ENCODE data around the gene C1QTNF6. TPM values are rescaled to one million over a fixed set of nuclear protein-coding genes. Genes with fewer than 3 reads are reported as not detected.

Gene C1QTNF6
- total and polyA plus RNA-seq, 2 experiments from 2014 or later, result 23.6 to 29.7 TPM

- Histone ChIP-seq H3K4me2 (no peak overlapping the region), H3K9me2 (replicated peaks; ENCODE audit: insufficient read depth) (no peaks in the 10 kb centered on the region), H3K27ac (no peak overlapping the region), H3K27me3 (no peaks in the 10 kb centered on the region), H3K4me1 (ENCODE audit: insufficient read depth) (no peaks in the 10 kb centered on the region), H3K79me2 (no peaks in the 10 kb centered on the region), H3K36me3 (replicated peaks; ENCODE audit: insufficient read depth, low read depth) (no peaks in the 10 kb centered on the region), H2AFZ (no peak overlapping the region), H3K4me3 (no peak overlapping the region), H4K20me1 (ENCODE audit: insufficient read depth, poor library complexity, severe bottlenecking) (no peaks in the 10 kb centered on the region), H3K9me3 (ENCODE audit: low read depth) (no peaks in the 10 kb centered on the region)
- no peak for DNase-seq (ENCODE audit: low spot score)
- TF ChIP-seq, protein P1, sequence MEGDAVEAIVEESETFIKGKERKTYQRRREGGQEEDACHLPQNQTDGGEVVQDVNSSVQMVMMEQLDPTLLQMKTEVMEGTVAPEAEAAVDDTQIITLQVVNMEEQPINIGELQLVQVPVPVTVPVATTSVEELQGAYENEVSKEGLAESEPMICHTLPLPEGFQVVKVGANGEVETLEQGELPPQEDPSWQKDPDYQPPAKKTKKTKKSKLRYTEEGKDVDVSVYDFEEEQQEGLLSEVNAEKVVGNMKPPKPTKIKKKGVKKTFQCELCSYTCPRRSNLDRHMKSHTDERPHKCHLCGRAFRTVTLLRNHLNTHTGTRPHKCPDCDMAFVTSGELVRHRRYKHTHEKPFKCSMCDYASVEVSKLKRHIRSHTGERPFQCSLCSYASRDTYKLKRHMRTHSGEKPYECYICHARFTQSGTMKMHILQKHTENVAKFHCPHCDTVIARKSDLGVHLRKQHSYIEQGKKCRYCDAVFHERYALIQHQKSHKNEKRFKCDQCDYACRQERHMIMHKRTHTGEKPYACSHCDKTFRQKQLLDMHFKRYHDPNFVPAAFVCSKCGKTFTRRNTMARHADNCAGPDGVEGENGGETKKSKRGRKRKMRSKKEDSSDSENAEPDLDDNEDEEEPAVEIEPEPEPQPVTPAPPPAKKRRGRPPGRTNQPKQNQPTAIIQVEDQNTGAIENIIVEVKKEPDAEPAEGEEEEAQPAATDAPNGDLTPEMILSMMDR (IDR thresholded peaks at IDR 0.05; ENCODE audit: poor library complexity), result no peak
- TF ChIP-seq EZH2 (IDR thresholded peaks at IDR 0.05; ENCODE audit: borderline replicate concordance) (no peak), EZH2phosphoT487 (IDR thresholded peaks at IDR 0.05; ENCODE audit: low read depth, severe bottlenecking, unreplicated experiment) (no peak)
- 91% methylated on average over 15 of the region's 16 CpGs for WGBS (ENCODE audit: low lambda C conversion rate, missing lambda C conversion rate)
These were observed 47.2 kb downstream of the C1QTNF6 start for GRCh38 chr22:37140686-37141323.

DNA sequence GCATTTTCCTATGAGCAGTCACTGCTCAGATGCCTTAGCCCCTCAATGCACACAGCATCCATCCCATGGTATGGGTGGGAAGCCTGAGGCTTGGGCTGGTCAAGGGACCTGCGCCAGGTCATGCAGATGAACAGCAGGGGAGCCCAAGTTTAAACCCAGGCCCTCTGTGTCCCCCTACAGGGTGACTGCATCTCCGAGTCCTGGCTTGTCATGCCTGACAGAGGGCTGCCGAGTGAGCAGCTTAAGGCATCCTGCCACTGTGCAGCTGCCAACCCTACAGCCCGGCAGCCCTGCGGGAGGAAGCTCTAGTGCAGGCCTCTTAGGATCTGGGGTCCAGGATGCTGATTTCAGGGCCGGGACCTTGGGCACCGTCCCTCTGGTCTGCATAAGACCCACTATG is 48.3 kb downstream of the C1QTNF6 start:
- no peaks in the 10 kb centered on the region for H3K36me3 ChIP-seq (replicated peaks; ENCODE audit: insufficient read depth, low read depth)
- no peak overlapping the region for H3K4me3 ChIP-seq
- no peak overlapping the region for H3K27ac ChIP-seq
- TF ChIP-seq EZH2phosphoT487 (IDR thresholded peaks at IDR 0.05; ENCODE audit: low read depth, severe bottlenecking, unreplicated experiment) (no peak), EZH2 (IDR thresholded peaks at IDR 0.05; ENCODE audit: borderline replicate concordance) (no peak)
- TF ChIP-seq, protein P1 (IDR thresholded peaks at IDR 0.05; ENCODE audit: poor library complexity), result no peak
- no peaks in the 10 kb centered on the region for H4K20me1 ChIP-seq (ENCODE audit: insufficient read depth, poor library complexity, severe bottlenecking)
- no peaks in the 10 kb centered on the region for H3K27me3 ChIP-seq
- 90% methylated on average over 7 of the region's 7 CpGs for WGBS (ENCODE audit: low lambda C conversion rate, missing lambda C conversion rate)
- H3K9me2 ChIP-seq (replicated peaks; ENCODE audit: insufficient read depth), result no peaks in the 10 kb centered on the region
- H3K9me3 ChIP-seq (ENCODE audit: low read depth), result no peaks in the 10 kb centered on the region
- no peaks in the 10 kb centered on the region for H3K79me2 ChIP-seq
- H2AFZ ChIP-seq, result no peak overlapping the region
- H3K4me2 ChIP-seq, result no peak overlapping the region
- no peak for DNase-seq (ENCODE audit: low spot score)
- no peaks in the 10 kb centered on the region for H3K4me1 ChIP-seq (ENCODE audit: insufficient read depth)

GRCh38 chr22:37138849-37139561 is 49.0 kb downstream of the C1QTNF6 start:
- no peak for TF ChIP-seq EZH2phosphoT487 (IDR thresholded peaks at IDR 0.05; ENCODE audit: low read depth, severe bottlenecking, unreplicated experiment)
- Histone ChIP-seq H3K4me1 (ENCODE audit: insufficient read depth) (no peaks in the 10 kb centered on the region), H3K9me3 (ENCODE audit: low read depth) (no peaks in the 10 kb centered on the region), H3K9me2 (replicated peaks; ENCODE audit: insufficient read depth) (no peaks in the 10 kb centered on the region), H3K4me2 (no peak overlapping the region), H3K27ac (no peak overlapping the region), H3K36me3 (replicated peaks; ENCODE audit: insufficient read depth, low read depth) (no peaks in the 10 kb centered on the region), H3K4me3 (no peak overlapping the region), H4K20me1 (ENCODE audit: insufficient read depth, poor library complexity, severe bottlenecking) (no peaks in the 10 kb centered on the region), H3K27me3 (no peaks in the 10 kb centered on the region), H2AFZ (no peak overlapping the region), H3K79me2 (no peaks in the 10 kb centered on the region)
- DNase-seq (ENCODE audit: low spot score), result no peak
- WGBS (ENCODE audit: low lambda C conversion rate, missing lambda C conversion rate), result 76% methylated on average over 16 of the region's 16 CpGs

- H3K27ac ChIP-seq, result no peak overlapping the region
- no peaks in the 10 kb centered on the region for H3K79me2 ChIP-seq
- H3K4me3 ChIP-seq, result no peak overlapping the region
- H3K9me3 ChIP-seq (ENCODE audit: low read depth), result no peaks in the 10 kb centered on the region
- no peak for DNase-seq (ENCODE audit: low spot score)
- H3K27me3 ChIP-seq, result no peaks in the 10 kb centered on the region
- H3K4me2 ChIP-seq, result no peak overlapping the region
- WGBS (ENCODE audit: low lambda C conversion rate, missing lambda C conversion rate), result 78% methylated on average over 6 of the region's 6 CpGs
- TF ChIP-seq EZH2phosphoT487 (IDR thresholded peaks at IDR 0.05; ENCODE audit: low read depth, severe bottlenecking, unreplicated experiment) (no peak), EZH2 (IDR thresholded peaks at IDR 0.05; ENCODE audit: borderline replicate concordance) (no peak)
- TF ChIP-seq, protein P1 (IDR thresholded peaks at IDR 0.05; ENCODE audit: poor library complexity), result no peak
- H3K9me2 ChIP-seq (replicated peaks; ENCODE audit: insufficient read depth), result no peaks in the 10 kb centered on the region
- no peaks in the 10 kb centered on the region for H3K4me1 ChIP-seq (ENCODE audit: insufficient read depth)
- H2AFZ ChIP-seq, result no peak overlapping the region
- no peaks in the 10 kb centered on the region for H3K36me3 ChIP-seq (replicated peaks; ENCODE audit: insufficient read depth, low read depth)
- H4K20me1 ChIP-seq (ENCODE audit: insufficient read depth, poor library complexity, severe bottlenecking), result no peaks in the 10 kb centered on the region
These were observed 50.0 kb downstream of the C1QTNF6 start for GRCh38 chr22:37137903-37138665.

Data from hepatocyte (in vitro differentiated cells).